GM19193 (cell line): ENCODE measurements around the gene RPL12.

Experiments
- POLR2A ChIP-seq: IDR thresholded peaks from 4 replicates; pipeline ENCODE4 v1.6.1; 2011; ENCODE audit not compliant: insufficient read depth, insufficient read length; ENCODE audit errors: extremely low read depth

The RPL12 gene

DNA sequence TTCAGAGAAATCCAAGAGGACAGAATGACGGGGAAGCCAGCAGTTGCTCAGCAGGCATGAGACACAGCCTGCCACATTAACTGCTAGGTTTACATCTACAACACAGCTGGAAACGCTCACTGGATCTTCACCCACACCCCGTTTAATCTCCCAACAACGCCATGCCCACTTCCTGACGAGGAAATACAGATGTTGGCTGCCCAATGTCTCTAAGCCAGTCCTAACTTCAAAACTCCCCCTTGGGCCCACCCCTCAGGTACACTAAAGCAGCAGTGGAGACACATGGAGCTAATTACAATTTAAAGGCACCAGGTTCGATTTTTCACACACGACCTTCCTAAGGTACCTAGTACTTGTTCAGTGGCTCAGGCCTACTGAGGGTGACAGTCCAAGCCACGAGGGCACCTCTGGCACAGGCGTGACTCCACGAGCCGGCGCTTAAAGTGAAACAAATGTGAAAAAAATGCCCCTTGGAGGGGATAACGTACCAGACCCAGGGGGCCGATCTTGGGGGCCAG is 904 bp downstream of the RPL12 start:
- no peak for TF ChIP-seq POLR2A

DNA sequence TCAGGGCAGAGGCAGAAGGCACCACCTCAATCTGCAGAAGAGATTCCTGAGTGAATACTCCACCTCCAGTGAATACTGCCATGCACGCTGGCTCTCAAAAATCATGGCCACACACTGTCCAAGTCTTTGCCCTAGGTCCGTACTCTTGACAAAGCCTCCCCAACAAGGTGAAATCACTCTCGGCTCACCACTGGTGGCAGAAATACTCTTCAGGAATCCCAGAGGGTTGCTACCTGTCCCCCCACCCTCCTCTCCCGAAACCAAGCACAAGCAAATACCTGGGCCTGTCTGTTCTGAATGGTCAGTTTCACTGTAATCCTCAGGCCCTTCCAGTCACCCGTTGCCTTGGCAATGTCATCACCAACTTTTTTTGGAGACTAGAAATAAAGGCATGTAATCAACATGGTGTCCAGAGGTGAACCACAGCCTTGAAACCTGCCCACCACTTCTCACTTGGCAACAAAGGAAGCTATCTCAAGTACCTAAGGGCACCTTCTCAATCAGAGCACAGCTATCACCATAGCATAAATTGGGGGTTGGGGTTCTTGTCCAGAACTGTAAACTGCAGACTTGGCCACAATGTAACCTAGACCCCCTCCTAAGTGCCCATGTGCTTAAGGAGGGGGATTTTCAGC is 1.8 kb downstream of the RPL12 start:
- TF ChIP-seq POLR2A = peak; percentile 34

DNA sequence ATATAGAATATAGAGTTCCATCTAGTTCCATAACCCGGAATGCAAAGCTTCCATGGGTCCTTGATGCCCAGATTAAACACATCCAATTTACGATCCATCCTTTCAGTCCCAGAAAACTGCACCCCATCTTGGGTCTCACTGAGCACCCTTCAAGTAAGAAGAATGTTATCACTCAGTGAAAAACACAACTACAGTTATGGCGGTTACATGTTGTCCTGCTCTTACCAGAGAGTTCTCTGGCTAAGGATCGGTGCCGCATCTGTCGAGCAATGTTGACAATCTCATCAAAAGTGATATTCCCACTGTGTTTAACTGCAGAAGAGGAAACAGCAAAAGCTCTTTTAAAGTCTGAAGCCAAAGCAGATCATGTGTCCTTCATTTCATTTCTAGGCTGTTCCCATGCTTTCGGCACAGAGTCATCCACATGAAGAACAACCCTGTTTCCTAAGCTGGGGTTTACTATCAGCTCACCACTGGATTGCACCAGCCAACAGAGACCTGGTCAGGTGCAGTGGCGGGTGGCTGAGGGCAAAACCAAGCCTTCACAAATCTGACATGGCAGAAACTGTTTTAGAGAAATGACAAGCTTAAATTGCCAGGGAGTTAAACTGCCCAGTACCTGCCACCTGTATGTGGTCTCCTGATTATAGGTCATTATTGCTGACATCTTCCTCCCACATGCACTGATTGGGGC is 2.9 kb downstream of the RPL12 start:
- TF ChIP-seq POLR2A = no peak

DNA sequence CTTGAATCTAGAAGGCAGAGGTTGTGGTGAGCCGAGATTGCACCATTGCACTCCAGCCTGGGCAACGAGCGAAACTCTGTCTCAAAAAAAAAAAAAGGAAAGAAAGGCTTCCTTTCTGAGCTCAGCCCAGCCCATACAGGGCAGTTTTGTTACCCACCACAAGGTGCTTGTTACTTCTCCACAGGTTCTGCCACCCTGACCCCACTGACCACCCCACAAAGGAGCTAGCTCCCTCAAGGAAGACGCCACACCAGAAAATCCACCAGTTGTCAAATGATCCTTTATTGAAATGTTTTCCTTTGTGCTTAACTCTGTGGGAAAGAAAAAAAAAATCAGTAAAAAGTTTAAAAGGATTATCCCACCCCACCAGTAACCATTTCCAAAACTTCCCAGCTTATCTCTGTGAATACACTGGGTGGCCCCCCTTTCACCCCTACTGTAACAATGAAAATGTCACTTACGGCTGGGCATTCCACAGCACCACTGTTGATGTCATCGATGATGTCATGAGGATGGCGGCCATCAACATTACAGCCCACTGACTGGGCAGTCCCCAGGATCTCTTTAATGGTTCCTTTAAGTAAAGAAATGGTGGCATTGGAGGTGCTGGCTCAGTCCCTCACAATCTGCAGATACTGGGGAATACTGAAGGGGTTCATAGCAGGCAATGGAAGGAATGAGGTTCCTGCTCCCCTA is 3.6 kb downstream of the RPL12 start:
- no peak for TF ChIP-seq POLR2A

DNA sequence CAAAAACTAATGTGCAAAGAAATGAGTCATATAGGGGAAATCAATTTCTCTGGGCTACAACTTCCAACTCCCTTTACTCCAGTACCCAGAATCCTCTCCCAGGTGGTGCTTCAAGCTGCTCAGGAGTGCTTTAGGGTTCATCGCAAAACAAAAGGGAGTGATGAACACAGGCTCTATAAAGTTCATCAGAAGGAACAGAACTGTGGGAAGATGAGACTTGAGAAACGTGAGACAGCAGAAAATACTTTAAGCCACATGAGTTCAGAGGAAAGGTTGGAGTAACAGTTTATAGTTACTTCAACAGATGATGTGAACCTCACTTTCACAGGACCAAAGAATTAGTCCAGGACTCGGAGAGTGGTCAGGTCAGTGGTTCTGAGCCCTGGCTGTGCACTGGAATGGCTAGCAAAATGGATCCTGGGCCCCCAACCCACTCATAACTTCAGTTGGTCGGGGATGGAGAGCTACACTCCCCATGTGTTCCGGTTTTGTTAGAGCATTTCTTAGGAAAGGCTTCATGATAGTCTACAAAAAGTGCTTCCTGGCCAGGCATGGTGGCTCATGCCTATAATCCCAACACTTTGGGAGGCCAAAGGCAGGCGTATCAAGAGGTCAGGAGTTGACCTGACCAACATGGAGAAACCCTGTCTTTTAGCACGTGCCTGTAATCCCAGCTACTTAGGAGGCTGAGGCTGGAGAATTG is 4.3 kb downstream of the RPL12 start:
- TF ChIP-seq POLR2A = no peak

DNA sequence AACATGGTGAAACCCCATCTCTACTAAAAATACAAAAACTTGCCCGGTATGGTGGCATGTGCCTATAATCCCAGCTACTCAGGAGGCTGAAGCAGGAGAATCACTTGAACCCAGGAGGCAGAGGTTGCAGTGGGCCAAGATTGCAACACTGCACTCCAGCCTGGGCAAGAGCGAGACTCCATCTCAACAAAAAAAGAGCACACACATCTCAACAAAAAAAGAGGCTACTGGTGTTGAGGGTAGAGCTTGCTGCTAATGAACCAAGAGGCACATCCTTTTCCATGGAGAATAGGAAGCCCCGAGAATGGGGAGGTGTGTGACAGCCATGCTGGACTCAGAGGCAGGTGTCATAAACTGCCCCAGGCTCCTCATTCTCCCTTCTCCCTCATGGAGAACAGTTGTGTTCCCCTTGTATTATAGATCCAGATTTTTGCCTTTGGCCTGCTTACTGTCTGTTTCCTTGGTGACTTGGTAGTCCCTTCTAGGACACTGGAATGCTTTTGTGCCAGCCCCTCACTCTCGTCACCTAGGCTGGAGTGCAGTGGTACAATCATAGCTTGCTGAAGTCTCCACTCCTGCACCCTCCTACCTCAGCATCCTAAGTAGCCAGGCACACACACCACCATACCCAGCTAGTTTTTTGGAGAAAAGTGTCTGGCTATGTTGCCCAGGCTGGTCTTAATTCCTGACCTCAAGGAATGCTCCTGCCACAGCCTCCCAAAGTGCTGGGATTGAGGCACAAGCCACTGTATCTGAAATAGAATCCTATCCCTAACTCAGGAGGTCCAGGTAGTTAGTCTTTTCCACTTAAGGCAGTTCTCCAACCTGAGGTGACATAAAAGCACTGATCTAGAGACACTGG is 5.1 kb downstream of the RPL12 start:
- peak; percentile 60 for TF ChIP-seq POLR2A

DNA sequence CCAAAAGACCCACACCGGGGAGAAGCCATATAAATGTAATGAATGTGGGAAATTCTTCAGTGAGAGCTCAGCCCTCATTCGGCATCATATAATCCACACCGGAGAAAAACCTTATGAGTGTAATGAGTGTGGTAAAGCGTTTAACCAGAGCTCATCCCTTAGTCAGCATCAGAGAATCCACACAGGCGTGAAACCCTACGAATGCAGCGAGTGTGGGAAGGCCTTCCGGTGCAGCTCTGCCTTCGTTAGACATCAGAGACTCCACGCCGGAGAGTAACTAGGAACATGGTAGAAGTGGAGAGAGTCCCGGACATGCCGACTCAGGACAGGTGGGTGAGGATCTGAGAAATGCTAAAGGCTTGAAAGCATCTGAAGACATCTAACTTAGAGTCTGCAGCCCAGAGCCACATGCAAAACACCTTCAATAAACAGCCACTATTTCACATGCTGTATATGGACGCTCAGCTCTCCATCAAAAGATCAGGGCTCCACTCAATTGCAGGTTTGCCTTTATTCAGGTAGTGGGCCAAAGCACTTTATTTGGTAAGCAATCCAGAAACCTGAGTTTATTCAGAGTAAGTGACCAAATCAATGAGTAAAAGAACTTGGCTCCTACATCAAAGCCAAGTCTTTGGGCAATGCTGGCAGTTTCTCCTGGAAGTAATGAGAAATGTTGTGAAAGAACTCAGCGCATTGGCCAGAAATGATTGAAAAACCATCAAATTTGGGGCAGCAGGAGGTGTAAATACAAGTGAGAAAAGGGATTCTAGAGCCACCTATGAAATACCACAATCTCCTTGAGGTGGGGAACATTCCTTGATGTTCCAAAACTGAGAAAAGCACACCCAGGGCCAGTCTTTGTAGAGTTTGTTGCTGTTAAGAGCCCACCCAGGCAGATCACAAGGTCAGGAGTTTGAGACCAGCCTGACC is 6.0 kb downstream of the RPL12 start:
- TF ChIP-seq POLR2A = peak; percentile 37

DNA sequence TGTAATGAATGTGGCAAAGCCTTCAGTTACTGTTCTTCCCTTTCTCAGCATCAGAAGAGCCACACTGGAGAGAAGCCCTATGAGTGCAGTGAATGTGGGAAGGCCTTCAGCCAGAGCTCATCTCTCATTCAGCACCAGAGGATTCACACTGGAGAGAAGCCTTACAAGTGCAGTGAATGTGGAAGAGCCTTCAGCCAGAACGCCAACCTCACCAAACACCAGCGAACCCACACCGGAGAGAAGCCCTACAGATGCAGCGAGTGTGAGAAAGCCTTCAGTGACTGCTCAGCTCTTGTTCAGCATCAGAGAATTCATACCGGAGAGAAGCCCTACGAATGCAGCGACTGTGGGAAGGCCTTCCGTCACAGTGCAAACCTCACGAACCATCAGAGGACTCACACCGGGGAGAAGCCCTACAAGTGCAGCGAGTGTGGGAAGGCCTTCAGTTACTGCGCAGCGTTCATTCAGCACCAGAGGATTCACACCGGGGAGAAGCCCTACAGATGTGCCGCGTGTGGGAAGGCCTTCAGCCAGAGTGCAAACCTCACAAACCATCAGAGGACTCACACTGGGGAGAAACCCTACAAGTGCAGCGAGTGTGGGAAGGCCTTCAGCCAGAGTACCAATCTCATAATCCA is 6.8 kb downstream of the RPL12 start:
- TF ChIP-seq POLR2A = peak; percentile 11

DNA sequence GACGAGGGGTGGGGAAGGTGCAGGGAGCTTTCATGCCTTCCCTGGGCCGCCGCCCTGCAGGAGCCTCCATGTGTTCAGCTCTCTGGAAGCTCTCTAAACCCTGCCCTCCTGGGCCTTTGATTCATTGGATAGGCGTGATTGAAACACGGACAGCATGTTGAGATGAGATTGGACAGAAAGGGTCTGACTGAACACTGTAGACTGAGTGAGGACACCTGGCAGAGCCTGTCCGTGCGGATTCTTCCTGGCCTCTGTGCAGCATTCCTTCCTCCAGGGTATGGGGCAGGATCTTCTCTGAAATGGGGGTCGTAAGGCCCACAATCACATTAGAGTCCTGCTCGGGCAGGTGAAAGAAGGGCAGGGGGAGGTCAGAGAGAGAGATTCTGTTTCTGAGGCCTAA is 12.8 kb downstream of the RPL12 start:
- no peak for TF ChIP-seq POLR2A

DNA sequence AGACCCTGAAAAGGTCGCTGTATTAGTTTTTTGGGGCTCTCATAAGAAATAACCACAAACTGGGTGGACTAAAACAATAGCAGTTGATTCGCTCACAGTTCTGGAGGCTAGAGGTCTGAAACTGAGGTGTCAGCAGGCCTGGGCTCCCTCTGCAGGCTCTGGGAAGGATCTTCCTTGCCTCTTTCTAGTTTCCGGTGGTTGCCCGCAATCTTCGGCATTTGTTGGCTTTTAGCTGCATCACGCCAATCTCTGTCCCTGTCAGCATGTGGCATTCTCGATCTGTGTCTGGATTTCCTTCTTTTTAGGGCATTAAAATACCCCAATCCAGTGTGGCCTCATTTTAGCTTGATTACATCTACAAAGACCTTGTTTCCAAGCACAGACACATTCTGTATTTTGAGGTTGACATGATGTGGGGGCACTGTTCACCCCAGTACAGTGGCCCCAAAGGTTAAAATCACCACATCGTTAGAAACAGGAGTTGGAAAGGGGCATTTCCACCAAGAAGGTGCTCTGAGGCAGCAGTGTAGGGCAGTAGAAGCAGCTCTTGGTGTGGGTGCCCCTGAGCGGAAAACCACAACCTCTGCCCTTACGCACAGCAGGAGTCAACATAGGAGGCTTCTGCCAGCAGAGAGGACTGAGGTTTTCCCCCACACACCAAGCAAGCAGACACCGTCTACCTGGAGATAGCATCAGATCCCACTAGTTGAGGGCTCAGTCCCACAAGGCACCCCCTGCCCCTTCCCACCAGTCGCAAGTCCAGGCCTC is 13.5 kb downstream of the RPL12 start:
- TF ChIP-seq POLR2A = no peak

DNA sequence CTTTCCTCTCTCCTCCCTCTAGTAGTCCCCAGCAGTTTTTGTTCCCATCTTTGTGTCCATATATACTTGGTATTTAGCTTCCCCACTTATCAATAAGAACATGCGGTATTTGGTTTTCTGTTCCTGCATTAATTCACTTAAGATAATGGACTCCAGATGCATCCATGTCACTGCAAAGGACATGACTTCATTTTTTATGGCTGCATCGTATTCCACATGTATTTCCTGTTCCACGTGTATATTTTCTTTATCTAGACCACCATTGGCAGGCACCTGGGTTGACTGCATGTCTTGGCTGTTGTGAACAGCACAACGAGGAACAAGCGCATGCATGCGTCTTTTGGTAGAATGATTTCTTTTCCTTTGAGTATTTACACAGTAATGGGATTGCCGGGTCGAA is 20.8 kb downstream of the RPL12 start:
- TF ChIP-seq POLR2A = no peak

DNA sequence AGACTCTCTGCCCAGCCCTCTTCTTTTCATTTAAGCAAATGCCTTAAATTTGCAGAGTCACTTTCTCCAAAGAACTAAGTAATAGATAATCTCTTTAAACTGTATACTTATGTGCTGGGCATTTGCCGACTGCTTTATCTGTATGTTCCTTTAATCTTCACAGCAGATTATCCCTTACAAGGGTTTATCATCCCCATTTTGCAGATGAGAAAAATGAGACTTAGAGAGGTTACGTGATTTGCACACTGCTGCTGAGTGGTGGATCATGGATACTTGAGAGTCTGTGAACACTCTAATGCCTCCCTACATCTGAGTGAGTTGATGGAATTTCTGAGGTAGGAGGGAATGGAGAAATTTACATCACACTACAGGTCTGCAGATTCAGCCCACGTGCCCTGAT is 22.9 kb downstream of the RPL12 start:
- TF ChIP-seq POLR2A = no peak
